ENCODE results near the gene TBPL1. TPM values are rescaled to one million over a fixed set of nuclear protein-coding genes. Genes with fewer than 3 reads are reported as not detected.

Gene TBPL1
- total and polyA plus RNA-seq, 9 of the 15 experiments (the other 6 are each of a cell fraction or from before 2014, with no cell fraction given): 78.1 to 152 (median 107) TPM

GRCh38 chr6:133951881-133952814 is 876 bp upstream of the TBPL1 start:
- Histone ChIP-seq H3K4me1 (replicated peaks in 1 of 2; ENCODE audit: control insufficient read depth in 2 of 2, insufficient read depth in 2 of 2, low read length in 2 of 2) (peaks cover 6 to 11% of the 10 kb centered on the region in 2 experiments; a peak in 2 of 5 replicates), H3K4me2 (ENCODE audit: insufficient read depth, low read length) (peak overlapping the region; percentile 99), H3K9ac (ENCODE audit: insufficient read depth in 1 of 2, low read depth in 2 of 2, low read length in 2 of 2) (peak overlapping the region; percentile 72 to 92), H3K79me2 (ENCODE audit: control insufficient read depth, insufficient read depth, low read length) (peaks cover 53% of the 10 kb centered on the region), H3K9me1 (ENCODE audit: control insufficient read depth, insufficient read depth, low read length) (no peaks in the 10 kb centered on the region), H2AFZ (ENCODE audit: low read depth, low read length) (peak overlapping the region; percentile 95), H3K9me3 (replicated peaks; ENCODE audit: control insufficient read depth, insufficient read depth, low read depth, low read length) (no peaks in the 10 kb centered on the region), H3K27me3 (ENCODE audit: control insufficient read depth in 2 of 2, insufficient read depth in 2 of 2, low read length in 2 of 2) (no peaks in the 10 kb centered on the region), H3K36me3 (ENCODE audit: control insufficient read depth, insufficient read depth, low read length) (peaks cover 6% of the 10 kb centered on the region; the same call in 2 of the 3 replicates), H4K20me1 (replicated peaks; ENCODE audit: control insufficient read depth, insufficient read depth, low read length) (no peaks in the 10 kb centered on the region), H3K4me3 (peak overlapping the region; percentile 92), H3K27ac (ENCODE audit: extremely low read depth, low read depth, low read length) (peak overlapping the region; percentile 65)
- intact Hi-C loops (cut with micrococcal nuclease) (loop anchor here (10.0 kb wide), 1 partner anchor 1233 kb away; the partner anchor contains the start of gene MYB), in situ Hi-C loops (cut with MboI) (no loop called here)
- WGBS (ENCODE audit: insufficient coverage, low coverage, missing lambda C conversion rate): under 1% methylated on average over 59 of the region's 65 CpGs
- ChIA-PET CTCF (ENCODE audit: low intra/inter-chr PET ratio) (interaction anchor here (0.8 kb wide), 1 partner anchor 28 kb away, joined by 3 read pairs; no protein-coding TSS in a partner anchor), POLR2A (interaction anchor here (0.5 to 2.4 kb wide), 6 partner anchors 10 to 1170 kb away, joined by 3 to 9 read pairs (median 4); no protein-coding TSS in a partner anchor)
- no peak for FAIRE-seq
- peak; percentile 18 for ATAC-seq
- TSS peak; percentile 71 for BruUV-seq (replicated peaks)
- DNase-seq (ENCODE audit: extremely low read depth in 1 of 4, low spot score in 3 of 4): peak; percentile 62 to 68 (median 62)
- TF ChIP-seq PCBP1 (IDR thresholded peaks at IDR 0.05; ENCODE audit: low read depth, low read length, poor library complexity, severe bottlenecking) (peak; percentile 48), ZNF668 (CRISPR knock-in tag; IDR thresholded peaks at IDR 0.05) (no peak), TBP (optimal IDR thresholded peaks at IDR 0.05; ENCODE audit: low read depth, low read length) (peak; percentile 13), ZBTB8A (IDR thresholded peaks at IDR 0.05; ENCODE audit: partially characterized antibody) (no peak), STAG1 (CRISPR knock-in tag; IDR thresholded peaks at IDR 0.05; ENCODE audit: borderline replicate concordance) (no peak), ESRRA (IDR thresholded peaks at IDR 0.05; ENCODE audit: borderline replicate concordance, low read depth) (0 out of 2 replicates have a peak, but pooled peaks have one; percentile 11), CREM (IDR thresholded peaks at IDR 0.05; ENCODE audit: low read depth) (peak; percentile 14; the same call in 1 of the 2 replicates), ZNF561 (CRISPR knock-in tag; conservative IDR thresholded peaks at IDR 0.05) (no peak), PREB (CRISPR knock-in tag; IDR thresholded peaks at IDR 0.05) (no peak), MNT (conservative IDR thresholded peaks at IDR 0.05) (peak; percentile 19 to 44; a peak in 2 of 4 replicates), CEBPG (CRISPR knock-in tag; IDR thresholded peaks at IDR 0.05) (no peak), CEBPG (tag; conservative IDR thresholded peaks at IDR 0.05 in 1 of 2, IDR thresholded peaks at IDR 0.05 in 1 of 2) (no peak), ETV1 (tag; conservative IDR thresholded peaks at IDR 0.05; ENCODE audit: low read depth) (no peak), WHSC1 (IDR thresholded peaks at IDR 0.05; ENCODE audit: low read length) (no peak), ZBTB9 (CRISPR knock-in tag; IDR thresholded peaks at IDR 0.05) (no peak; the same call in 1 of the 2 replicates)

Measured in K562 (cell line).